ENCODE results near the gene RALGPS1. TPM values are rescaled to one million over a fixed set of nuclear protein-coding genes. Genes with fewer than 3 reads are reported as not detected.

RALGPS1 gene
- total and polyA plus RNA-seq, 8 donors: 4.7 to 150 (median 42.2) TPM

- peak; percentile 66 to 91 for DNase-seq
- Histone ChIP-seq H3K9me3 (no peaks in the 10 kb centered on the region), H3K4me3 (no peak overlapping the region), H3K36me3 (no peaks in the 10 kb centered on the region), H3K4me1 (peaks cover 0 to 42% (median 19%) of the 10 kb centered on the region in 4 donors), H3K27ac (peak overlapping the region; percentile 70 to 91 (median 85)), H3K27me3 (no peaks in the 10 kb centered on the region)
- TF ChIP-seq CTCF (IDR thresholded peaks at IDR 0.05) (no peak), POLR2AphosphoS5 (IDR thresholded peaks at IDR 0.05) (peak in 2 of 3 donors; percentile 40 to 60), POLR2A (IDR thresholded peaks at IDR 0.05) (no peak), EP300 (IDR thresholded peaks at IDR 0.05) (no peak)
- WGBS, 5 donors: 24 to 57% (median 35%) methylated on average over 6 of the region's 6 CpGs
- intact Hi-C loops (cut with DNase I; ENCODE audit: low total_unique reads): loop anchor here (5.0 kb wide), 1 partner anchor 257 kb away; no protein-coding TSS in a partner anchor
Observed at GRCh38 chr9:126939821-126940221, 25.2 kb downstream of the RALGPS1 start.

GRCh38 chr9:126942399-126942798, 27.8 kb downstream of the RALGPS1 start:
- H3K27ac ChIP-seq: no peak overlapping the region
- H3K4me3 ChIP-seq: no peak overlapping the region
- intact Hi-C loops (cut with DNase I; ENCODE audit: low total_unique reads): no loop called here
- DNase-seq: peak in 1 of 2 donors; percentile 63
- no peaks in the 10 kb centered on the region for H3K36me3 ChIP-seq
- no peaks in the 10 kb centered on the region for H3K9me3 ChIP-seq
- H3K4me1 ChIP-seq: peaks cover 0 to 42% (median 19%) of the 10 kb centered on the region in 4 donors
- H3K27me3 ChIP-seq: no peaks in the 10 kb centered on the region
- TF ChIP-seq POLR2A (IDR thresholded peaks at IDR 0.05) (no peak), POLR2AphosphoS5 (IDR thresholded peaks at IDR 0.05) (no peak), EP300 (IDR thresholded peaks at IDR 0.05) (no peak), CTCF (IDR thresholded peaks at IDR 0.05) (no peak)

- no peak overlapping the region for H3K4me3 ChIP-seq
- H3K9me3 ChIP-seq: no peaks in the 10 kb centered on the region
- intact Hi-C loops (cut with DNase I; ENCODE audit: low total_unique reads): no loop called here
- TF ChIP-seq POLR2A (IDR thresholded peaks at IDR 0.05) (no peak), CTCF (IDR thresholded peaks at IDR 0.05) (no peak), POLR2AphosphoS5 (IDR thresholded peaks at IDR 0.05) (no peak), EP300 (IDR thresholded peaks at IDR 0.05) (no peak)
- H3K4me1 ChIP-seq: peaks cover 0 to 27% (median 8%) of the 10 kb centered on the region in 4 donors
- 63 to 70% (median 66%) methylated on average over 7 of the region's 7 CpGs for WGBS, 5 donors
- no peak for DNase-seq
- no peaks in the 10 kb centered on the region for H3K27me3 ChIP-seq
- no peak overlapping the region for H3K27ac ChIP-seq
- no peaks in the 10 kb centered on the region for H3K36me3 ChIP-seq
Observed at GRCh38 chr9:126945682-126946081, 31.1 kb downstream of the RALGPS1 start.

- intact Hi-C loops (cut with DNase I; ENCODE audit: low total_unique reads): no loop called here
- Histone ChIP-seq H3K36me3 (no peaks in the 10 kb centered on the region), H3K9me3 (no peaks in the 10 kb centered on the region), H3K4me1 (peaks cover 0 to 17% (median 0%) of the 10 kb centered on the region in 4 donors), H3K27me3 (no peaks in the 10 kb centered on the region), H3K27ac (no peak overlapping the region), H3K4me3 (no peak overlapping the region)
- peak in 1 of 2 donors; percentile 64 for DNase-seq
- WGBS, 5 donors: 100% methylated on average over 1 of the region's 1 CpG
- TF ChIP-seq POLR2A (IDR thresholded peaks at IDR 0.05): no peak
- peak in 2 of 7 experiments; percentile 5 to 7 for TF ChIP-seq CTCF (IDR thresholded peaks at IDR 0.05)
Observed at GRCh38 chr9:126947529-126947928, 32.9 kb downstream of the RALGPS1 start.
